Measurements from ENCODE around the gene ITGB2.

ITGB2 gene

GRCh38 chr21:44867999-44868700 lies 52.5 kb downstream of the ITGB2 start:
- peak; percentile 58 for DNase-seq (ENCODE audit: low spot score)

GRCh38 chr21:44867464-44867863 lies 53.2 kb downstream of the ITGB2 start:
- no peak for DNase-seq (ENCODE audit: low spot score)

- no peak for DNase-seq (ENCODE audit: low spot score)
Observed at GRCh38 chr21:44866780-44867179, 53.9 kb downstream of the ITGB2 start.

GRCh38 chr21:44865561-44866280 lies 55.0 kb downstream of the ITGB2 start:
- peak; percentile 37 for DNase-seq (ENCODE audit: low spot score)

GRCh38 chr21:44862869-44863685 lies 57.6 kb downstream of the ITGB2 start:
- DNase-seq (ENCODE audit: low spot score) = no peak

- DNase-seq (ENCODE audit: low spot score) = no peak
Observed at GRCh38 chr21:44858791-44859190, 61.9 kb downstream of the ITGB2 start.

- no peak for DNase-seq (ENCODE audit: low spot score)
Observed at GRCh38 chr21:44858291-44858690, 62.4 kb downstream of the ITGB2 start.

GRCh38 chr21:44857127-44857892 lies 63.4 kb downstream of the ITGB2 start:
- no peak for DNase-seq (ENCODE audit: low spot score)

- DNase-seq (ENCODE audit: low spot score) = no peak
Observed at GRCh38 chr21:44856131-44856530, 64.6 kb downstream of the ITGB2 start.

- DNase-seq (ENCODE audit: low spot score) = no peak
Observed at GRCh38 chr21:44855572-44855971, 65.1 kb downstream of the ITGB2 start.

- DNase-seq (ENCODE audit: low spot score) = no peak
Observed at GRCh38 chr21:44854664-44855446, 65.8 kb downstream of the ITGB2 start.

- DNase-seq (ENCODE audit: low spot score) = no peak
Observed at GRCh38 chr21:44854391-44854663, 66.4 kb downstream of the ITGB2 start.

- no peak for DNase-seq (ENCODE audit: low spot score)
Observed at GRCh38 chr21:44853601-44854390, 66.9 kb downstream of the ITGB2 start.

GRCh38 chr21:44850905-44851657 lies 69.6 kb downstream of the ITGB2 start:
- DNase-seq (ENCODE audit: low spot score) = no peak

- DNase-seq (ENCODE audit: low spot score) = no peak
Observed at GRCh38 chr21:44850208-44850800, 70.4 kb downstream of the ITGB2 start.

GRCh38 chr21:44849616-44850130 lies 71.0 kb downstream of the ITGB2 start:
- no peak for DNase-seq (ENCODE audit: low spot score)

GRCh38 chr21:44848821-44849521 lies 71.7 kb downstream of the ITGB2 start:
- no peak for DNase-seq (ENCODE audit: low spot score)

GRCh38 chr21:44847261-44848056 lies 73.2 kb downstream of the ITGB2 start:
- DNase-seq (ENCODE audit: low spot score) = no peak

Data from CD4-positive, alpha-beta T cell treated with Interleukin-2 at 100 ng/mL for 4 hours (primary cell).